ENCODE measurements around the gene CD300LG. TPM values are rescaled to one million over a fixed set of nuclear protein-coding genes. Genes with fewer than 3 reads are reported as not detected.

Gene CD300LG
- total RNA-seq, 1 experiment from 2014 or later, result not detected

DNA sequence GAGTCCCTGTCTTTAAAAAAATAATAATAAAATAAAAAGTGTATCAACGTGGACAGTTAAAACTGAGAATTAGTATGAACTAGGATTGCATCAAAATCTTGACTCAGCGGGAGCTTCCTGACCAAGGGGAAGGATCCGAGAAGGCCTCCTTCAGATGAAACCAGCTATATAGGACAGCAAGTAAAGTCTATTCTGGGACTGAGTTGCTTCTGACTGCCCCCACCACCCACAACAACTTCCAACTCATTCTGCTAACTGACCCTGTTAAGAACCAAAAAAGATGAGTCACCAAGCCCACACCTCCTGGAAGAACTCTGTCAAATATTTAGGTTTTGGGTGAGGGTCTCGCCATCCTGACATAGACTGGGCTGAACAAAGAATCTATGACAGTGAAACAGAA is 38.9 kb upstream of the CD300LG start:
- no peaks in the 10 kb centered on the region for H3K36me3 ChIP-seq (ENCODE audit: insufficient read depth, low read length, poor library complexity, severe bottlenecking)
- H3K9me3 ChIP-seq (ENCODE audit: low read depth, low read length, poor library complexity, severe bottlenecking), result no peaks in the 10 kb centered on the region
- ChIA-PET POLR2A (ENCODE audit: low non-redundant PET) (no interaction called here), CTCF (no interaction called here)
- no peak overlapping the region for H3K27ac ChIP-seq (ENCODE audit: low read depth, low read length, poor library complexity, severe bottlenecking)
- BruUV-seq (replicated peaks), result no TSS peak
- intact Hi-C loops (cut with micrococcal nuclease; ENCODE audit: unreplicated experiment), result no loop called here
- no peak for DNase-seq (ENCODE audit: low spot score)
- no peaks in the 10 kb centered on the region for H3K27me3 ChIP-seq (replicated peaks; ENCODE audit: insufficient read depth, low read depth, low read length, poor library complexity)
- no peak overlapping the region for H3K4me3 ChIP-seq (ENCODE audit: low read depth, low read length, poor library complexity, severe bottlenecking)
- TF ChIP-seq, protein P1, sequence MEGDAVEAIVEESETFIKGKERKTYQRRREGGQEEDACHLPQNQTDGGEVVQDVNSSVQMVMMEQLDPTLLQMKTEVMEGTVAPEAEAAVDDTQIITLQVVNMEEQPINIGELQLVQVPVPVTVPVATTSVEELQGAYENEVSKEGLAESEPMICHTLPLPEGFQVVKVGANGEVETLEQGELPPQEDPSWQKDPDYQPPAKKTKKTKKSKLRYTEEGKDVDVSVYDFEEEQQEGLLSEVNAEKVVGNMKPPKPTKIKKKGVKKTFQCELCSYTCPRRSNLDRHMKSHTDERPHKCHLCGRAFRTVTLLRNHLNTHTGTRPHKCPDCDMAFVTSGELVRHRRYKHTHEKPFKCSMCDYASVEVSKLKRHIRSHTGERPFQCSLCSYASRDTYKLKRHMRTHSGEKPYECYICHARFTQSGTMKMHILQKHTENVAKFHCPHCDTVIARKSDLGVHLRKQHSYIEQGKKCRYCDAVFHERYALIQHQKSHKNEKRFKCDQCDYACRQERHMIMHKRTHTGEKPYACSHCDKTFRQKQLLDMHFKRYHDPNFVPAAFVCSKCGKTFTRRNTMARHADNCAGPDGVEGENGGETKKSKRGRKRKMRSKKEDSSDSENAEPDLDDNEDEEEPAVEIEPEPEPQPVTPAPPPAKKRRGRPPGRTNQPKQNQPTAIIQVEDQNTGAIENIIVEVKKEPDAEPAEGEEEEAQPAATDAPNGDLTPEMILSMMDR (conservative IDR thresholded peaks at IDR 0.05; ENCODE audit: low read depth, low read length), result no peak
- no peak for TF ChIP-seq EZH2 (IDR thresholded peaks at IDR 0.05; ENCODE audit: borderline replicate concordance, low read depth, low read length, poor library complexity, severe bottlenecking)
- no peaks in the 10 kb centered on the region for H3K4me1 ChIP-seq (ENCODE audit: insufficient read depth, low read length, poor library complexity, severe bottlenecking)

DNA sequence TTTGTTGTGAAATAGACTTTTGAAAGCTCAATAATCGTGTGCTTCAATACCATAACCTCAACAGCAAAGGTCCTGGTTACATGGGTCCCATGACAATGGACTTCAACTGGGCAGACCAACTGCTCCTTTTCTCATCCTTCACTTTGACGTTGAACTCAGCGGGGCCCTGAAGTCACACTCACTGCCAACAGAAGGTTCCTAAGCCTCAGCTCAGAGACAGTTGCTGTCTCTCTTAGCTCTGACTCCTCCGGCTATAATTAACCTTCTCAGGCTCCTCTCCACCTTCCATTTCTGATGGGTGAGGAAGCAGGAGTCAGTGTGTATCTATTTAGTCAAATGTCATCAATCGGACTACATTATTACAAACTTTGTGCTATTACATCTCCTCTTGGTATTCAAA is 37.9 kb upstream of the CD300LG start:
- TF ChIP-seq EZH2 (IDR thresholded peaks at IDR 0.05; ENCODE audit: borderline replicate concordance, low read depth, low read length, poor library complexity, severe bottlenecking), result no peak
- TF ChIP-seq, protein P1 (conservative IDR thresholded peaks at IDR 0.05; ENCODE audit: low read depth, low read length), result no peak
- DNase-seq (ENCODE audit: low spot score), result no peak
- intact Hi-C loops (cut with micrococcal nuclease; ENCODE audit: unreplicated experiment), result no loop called here
- Histone ChIP-seq H3K9me3 (ENCODE audit: low read depth, low read length, poor library complexity, severe bottlenecking) (no peaks in the 10 kb centered on the region), H3K27me3 (replicated peaks; ENCODE audit: insufficient read depth, low read depth, low read length, poor library complexity) (no peaks in the 10 kb centered on the region), H3K4me3 (ENCODE audit: low read depth, low read length, poor library complexity, severe bottlenecking) (no peak overlapping the region), H3K27ac (ENCODE audit: low read depth, low read length, poor library complexity, severe bottlenecking) (no peak overlapping the region), H3K36me3 (ENCODE audit: insufficient read depth, low read length, poor library complexity, severe bottlenecking) (no peaks in the 10 kb centered on the region), H3K4me1 (ENCODE audit: insufficient read depth, low read length, poor library complexity, severe bottlenecking) (no peaks in the 10 kb centered on the region)
- no TSS peak for BruUV-seq (replicated peaks)
- ChIA-PET CTCF (no interaction called here), POLR2A (ENCODE audit: low non-redundant PET) (no interaction called here)

DNA sequence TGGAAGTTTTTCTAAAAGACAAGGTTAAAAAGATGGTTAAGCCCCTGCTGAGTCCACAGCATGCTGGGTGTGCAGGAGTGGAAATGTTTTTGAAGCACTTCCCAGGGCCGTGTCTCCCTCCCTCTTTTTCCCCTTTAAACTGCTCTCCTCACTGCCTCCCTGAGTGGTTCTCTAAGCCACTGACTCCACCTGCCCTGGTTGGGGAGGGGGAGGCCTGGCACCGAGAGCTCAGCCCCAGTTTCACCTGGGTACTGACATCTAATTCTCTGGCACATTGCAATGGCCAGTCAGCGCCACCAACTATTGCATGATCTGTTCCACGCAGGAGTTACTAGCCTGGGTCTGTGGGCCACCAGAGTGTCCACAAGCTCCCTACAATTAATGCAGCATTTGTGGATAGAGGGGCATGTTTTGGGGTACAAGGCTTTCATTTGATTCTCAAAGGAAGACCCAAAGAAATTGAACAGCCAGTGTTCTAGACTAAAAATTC is 36.7 kb upstream of the CD300LG start:
- POLR2A ChIA-PET (ENCODE audit: low non-redundant PET), result no interaction called here
- BruUV-seq (replicated peaks), result no TSS peak

More for the DNA sequence above, 36.7 kb upstream of the CD300LG start:
- Histone ChIP-seq H3K36me3 (ENCODE audit: insufficient read depth, low read length, poor library complexity, severe bottlenecking) (no peaks in the 10 kb centered on the region), H3K4me3 (ENCODE audit: low read depth, low read length, poor library complexity, severe bottlenecking) (no peak overlapping the region), H3K27me3 (replicated peaks; ENCODE audit: insufficient read depth, low read depth, low read length, poor library complexity) (no peaks in the 10 kb centered on the region), H3K27ac (ENCODE audit: low read depth, low read length, poor library complexity, severe bottlenecking) (no peak overlapping the region), H3K9me3 (ENCODE audit: low read depth, low read length, poor library complexity, severe bottlenecking) (no peaks in the 10 kb centered on the region), H3K4me1 (ENCODE audit: insufficient read depth, low read length, poor library complexity, severe bottlenecking) (no peaks in the 10 kb centered on the region)
- CTCF ChIA-PET, result no interaction called here
- intact Hi-C loops (cut with micrococcal nuclease; ENCODE audit: unreplicated experiment), result no loop called here
- DNase-seq (ENCODE audit: low spot score), result no peak
- no peak for TF ChIP-seq EZH2 (IDR thresholded peaks at IDR 0.05; ENCODE audit: borderline replicate concordance, low read depth, low read length, poor library complexity, severe bottlenecking)
- TF ChIP-seq, protein P1 (conservative IDR thresholded peaks at IDR 0.05; ENCODE audit: low read depth, low read length), result no peak
